Adrenal gland (tissue), 12 donors: ENCODE results near the gene HTR3B. TPM values are rescaled to one million over a fixed set of nuclear protein-coding genes. Genes with fewer than 3 reads are reported as not detected.

Source experiments
- DNase-seq, 7 donors: peaks; one replicate each; pipeline ENCODE4 v3.0.0-alpha.2; 2019 to 2020
- H3K27ac ChIP-seq, 5 donors: fragments of 200-600 bp; sonication (generic) in 4 of 5; 1 replicate in 3 of 5; 2 replicates in 2 of 5; pipeline versions ENCODE4 v1.5.1 to v1.8.0; 2016 to 2020; ENCODE audit warnings: mild to moderate bottlenecking in 1 of 5
- H3K27me3 ChIP-seq: fragments of 200-600 bp; 2 replicates; pipeline ENCODE4 v1.8.0; 2021
- H3K36me3 ChIP-seq, 2 donors: fragments of 200-600 bp; replicated peaks in 1 of 2; 1 replicate in 1 of 2; 2 replicates in 1 of 2; pipeline versions ENCODE4 v1.5.1 to v1.8.0; 2018 to 2022
- H3K4me1 ChIP-seq, 2 donors: fragments of 200-600 bp; replicated peaks in 1 of 2; 1 replicate in 1 of 2; 2 replicates in 1 of 2; pipeline versions ENCODE4 v1.5.1 to v1.8.0; 2018 to 2021
- H3K4me3 ChIP-seq, 4 donors: fragments of 200-600 bp; sonication (generic) in 3 of 4; one replicate each; pipeline ENCODE4 v1.5.1; 2016 to 2018
- H3K9me3 ChIP-seq, 3 donors: fragments of 200-600 bp; sonication (generic) in 1 of 3; replicated peaks in 1 of 3; 1 replicate in 2 of 3; 2 replicates in 1 of 3; pipeline versions ENCODE4 v1.5.1 to v1.8.0; 2016 to 2021
- POLR2A ChIP-seq, 2 donors: fragments of 450-650 bp; IDR thresholded peaks; one replicate each; pipeline ENCODE4 v1.6.1; 2017; ENCODE audit warnings: antibody characterized with exemption in 2 of 2, mild to moderate bottlenecking in 2 of 2, moderate library complexity in 1 of 2
- WGBS, 4 donors: extraction: QIAGEN DNeasy Blood & Tissue Kit in 2 of 4; methylation state at CpG; one replicate each; pipeline versions ENCODE4 v1.1.5 to v1.1.7; 2013 to 2017; 5-methylcytosine and 5-hydroxymethylcytosine counted together
- intact Hi-C, 2 donors: fragments of 100-400 bp; cut with DNase I; formaldehyde crosslinking; loops; one replicate each; pipeline versions ENCODE4 v1.14.1 to v1.15.0; 2022 to 2023
- polyA plus RNA-seq, 3 donors: library from polyadenylated mRNA; stranded (reverse); fragments of 200-250 nt in 2 of 3; fragments of 350-450 nt in 1 of 3; fragmentation: Illumina TruSeq in 1 of 3; extraction: RNeasy Lipid Tissue Mini Kit (QIAGEN cat#74804) in 1 of 3; gene quantifications; one replicate each; pipeline ENCODE4 v1.2.3, GENCODE V29; 2013 to 2014
- total RNA-seq, 9 donors: library from RNA; depleted of rRNA in 4 of 9; stranded (reverse); fragments of >200 nt in 4 of 9; fragments of 120-200 nt in 1 of 9; fragmentation: NEBNext Ultra II Directional in 1 of 9; extraction: Animal tissue kit (Norgen Biotek cat#: 25700) in 1 of 9; gene quantifications; one replicate each; pipeline versions ENCODE4 v1.1.0 to v1.2.4, GENCODE V29; 2013 to 2023
- TF ChIP-seq, protein P1 (sequence below), 6 experiments: fragments of 450-650 bp in 4 of 6; fragments of 200-600 bp in 2 of 6; sonication (generic) in 1 of 6; IDR thresholded peaks; 1 replicate in 5 of 6; 2 replicates in 1 of 6; pipeline versions ENCODE4 v1.5.1 to v1.8.0; 2016 to 2021; ENCODE audit warnings: antibody characterized with exemption in 6 of 6, mild to moderate bottlenecking in 2 of 6, moderate library complexity in 1 of 6
- donor health status: healthy with polysubstance abuse.
- donor health status: Bipolar disorder and iron deficiency.
- donor health status: DM: yes; HTN: yes; CAD: no.
- donor health status: DM: no; HTN: no; CAD: no.
- donor health status: DM: no; HTN: no; CAD: no.
- donor health status: DM: yes; HTN: yes; CAD: no.

HTR3B gene
- total and polyA plus RNA-seq, 12 donors = not detected

DNA sequence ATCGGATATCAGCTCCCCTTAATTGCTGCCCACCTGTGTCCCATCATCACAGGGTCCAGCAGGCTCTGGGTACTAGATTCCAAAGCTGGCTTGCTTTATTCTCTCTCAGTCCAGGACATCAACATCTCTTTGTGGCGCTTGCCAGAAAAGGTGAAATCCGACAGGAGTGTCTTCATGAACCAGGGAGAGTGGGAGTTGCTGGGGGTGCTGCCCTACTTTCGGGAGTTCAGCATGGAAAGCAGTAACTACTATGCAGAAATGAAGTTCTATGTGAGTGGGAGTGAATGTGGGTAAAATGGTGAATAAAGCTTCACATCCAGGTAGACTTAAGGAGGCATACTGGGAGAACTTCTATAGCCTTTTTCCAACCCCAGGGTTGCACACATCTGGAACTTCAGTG, 81.3 kb downstream of the HTR3B start:
- no peaks in the 10 kb centered on the region for H3K9me3 ChIP-seq
- no peaks in the 10 kb centered on the region for H3K36me3 ChIP-seq
- intact Hi-C loops = no loop called here
- 68 to 73% (median 70%) methylated on average over 4 of the region's 4 CpGs for WGBS, 4 donors
- TF ChIP-seq POLR2A (IDR thresholded peaks at IDR 0.05) = no peak
- TF ChIP-seq, protein P1, sequence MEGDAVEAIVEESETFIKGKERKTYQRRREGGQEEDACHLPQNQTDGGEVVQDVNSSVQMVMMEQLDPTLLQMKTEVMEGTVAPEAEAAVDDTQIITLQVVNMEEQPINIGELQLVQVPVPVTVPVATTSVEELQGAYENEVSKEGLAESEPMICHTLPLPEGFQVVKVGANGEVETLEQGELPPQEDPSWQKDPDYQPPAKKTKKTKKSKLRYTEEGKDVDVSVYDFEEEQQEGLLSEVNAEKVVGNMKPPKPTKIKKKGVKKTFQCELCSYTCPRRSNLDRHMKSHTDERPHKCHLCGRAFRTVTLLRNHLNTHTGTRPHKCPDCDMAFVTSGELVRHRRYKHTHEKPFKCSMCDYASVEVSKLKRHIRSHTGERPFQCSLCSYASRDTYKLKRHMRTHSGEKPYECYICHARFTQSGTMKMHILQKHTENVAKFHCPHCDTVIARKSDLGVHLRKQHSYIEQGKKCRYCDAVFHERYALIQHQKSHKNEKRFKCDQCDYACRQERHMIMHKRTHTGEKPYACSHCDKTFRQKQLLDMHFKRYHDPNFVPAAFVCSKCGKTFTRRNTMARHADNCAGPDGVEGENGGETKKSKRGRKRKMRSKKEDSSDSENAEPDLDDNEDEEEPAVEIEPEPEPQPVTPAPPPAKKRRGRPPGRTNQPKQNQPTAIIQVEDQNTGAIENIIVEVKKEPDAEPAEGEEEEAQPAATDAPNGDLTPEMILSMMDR (IDR thresholded peaks at IDR 0.05) = no peak
- H3K4me1 ChIP-seq = no peaks in the 10 kb centered on the region
- H3K27me3 ChIP-seq = peaks cover 7% of the 10 kb centered on the region
- no peak overlapping the region for H3K4me3 ChIP-seq
- H3K27ac ChIP-seq = no peak overlapping the region
- DNase-seq = no peak

DNA sequence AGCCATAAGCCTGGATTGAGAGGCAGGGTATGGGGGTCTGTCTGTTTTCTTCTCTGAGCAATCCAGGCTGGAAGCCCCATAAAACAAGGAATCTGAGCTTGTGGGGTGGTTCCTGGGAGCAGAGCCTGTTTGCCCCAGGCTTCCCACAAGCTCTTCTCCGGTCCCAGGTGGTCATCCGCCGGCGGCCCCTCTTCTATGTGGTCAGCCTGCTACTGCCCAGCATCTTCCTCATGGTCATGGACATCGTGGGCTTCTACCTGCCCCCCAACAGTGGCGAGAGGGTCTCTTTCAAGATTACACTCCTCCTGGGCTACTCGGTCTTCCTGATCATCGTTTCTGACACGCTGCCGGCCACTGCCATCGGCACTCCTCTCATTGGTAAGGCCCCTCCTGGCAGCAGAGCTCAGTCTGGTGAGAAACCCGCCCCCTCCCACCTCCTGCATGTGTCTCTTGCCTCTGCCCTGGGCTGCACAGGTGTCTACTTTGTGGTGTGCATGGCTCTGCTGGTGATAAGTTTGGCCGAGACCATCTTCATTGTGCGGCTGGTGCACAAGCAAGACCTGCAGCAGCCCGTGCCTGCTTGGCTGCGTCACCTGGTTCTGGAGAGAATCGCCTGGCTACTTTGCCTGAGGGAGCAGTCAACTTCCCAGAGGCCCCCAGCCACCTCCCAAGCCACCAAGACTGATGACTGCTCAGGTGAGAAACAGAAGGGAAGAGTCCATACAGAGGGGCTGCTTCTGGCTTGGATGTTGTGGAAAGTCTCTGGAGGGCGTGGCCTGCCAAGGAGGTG, 82.0 kb downstream of the HTR3B start:
- intact Hi-C loops = no loop called here
- DNase-seq = no peak
- H3K9me3 ChIP-seq = no peaks in the 10 kb centered on the region
- no peaks in the 10 kb centered on the region for H3K4me1 ChIP-seq
- WGBS, 4 donors = 78 to 83% (median 81%) methylated on average over 12 to 18 of the region's 18 CpGs
- no peak overlapping the region for H3K27ac ChIP-seq
- TF ChIP-seq POLR2A (IDR thresholded peaks at IDR 0.05) = no peak
- TF ChIP-seq, protein P1 (IDR thresholded peaks at IDR 0.05) = no peak
- H3K4me3 ChIP-seq = no peak overlapping the region
- H3K27me3 ChIP-seq = peaks cover 7% of the 10 kb centered on the region
- H3K36me3 ChIP-seq = no peaks in the 10 kb centered on the region

DNA sequence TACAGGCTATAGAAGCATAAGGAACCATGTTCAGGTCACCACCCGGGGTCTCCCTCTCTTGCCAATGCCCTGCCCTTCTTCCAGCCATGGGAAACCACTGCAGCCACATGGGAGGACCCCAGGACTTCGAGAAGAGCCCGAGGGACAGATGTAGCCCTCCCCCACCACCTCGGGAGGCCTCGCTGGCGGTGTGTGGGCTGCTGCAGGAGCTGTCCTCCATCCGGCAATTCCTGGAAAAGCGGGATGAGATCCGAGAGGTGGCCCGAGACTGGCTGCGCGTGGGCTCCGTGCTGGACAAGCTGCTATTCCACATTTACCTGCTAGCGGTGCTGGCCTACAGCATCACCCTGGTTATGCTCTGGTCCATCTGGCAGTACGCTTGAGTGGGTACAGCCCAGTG, 84.8 kb downstream of the HTR3B start:
- H3K27ac ChIP-seq = no peak overlapping the region
- no peak overlapping the region for H3K4me3 ChIP-seq
- intact Hi-C loops = no loop called here
- H3K9me3 ChIP-seq = no peaks in the 10 kb centered on the region
- DNase-seq = no peak
- H3K27me3 ChIP-seq = peaks cover 7% of the 10 kb centered on the region
- H3K36me3 ChIP-seq = no peaks in the 10 kb centered on the region
- H3K4me1 ChIP-seq = no peaks in the 10 kb centered on the region
- WGBS, 4 donors = 58 to 100% (median 68%) methylated on average over 3 to 15 of the region's 15 CpGs
- TF ChIP-seq, protein P1 (IDR thresholded peaks at IDR 0.05) = no peak
- TF ChIP-seq POLR2A (IDR thresholded peaks at IDR 0.05) = no peak

DNA sequence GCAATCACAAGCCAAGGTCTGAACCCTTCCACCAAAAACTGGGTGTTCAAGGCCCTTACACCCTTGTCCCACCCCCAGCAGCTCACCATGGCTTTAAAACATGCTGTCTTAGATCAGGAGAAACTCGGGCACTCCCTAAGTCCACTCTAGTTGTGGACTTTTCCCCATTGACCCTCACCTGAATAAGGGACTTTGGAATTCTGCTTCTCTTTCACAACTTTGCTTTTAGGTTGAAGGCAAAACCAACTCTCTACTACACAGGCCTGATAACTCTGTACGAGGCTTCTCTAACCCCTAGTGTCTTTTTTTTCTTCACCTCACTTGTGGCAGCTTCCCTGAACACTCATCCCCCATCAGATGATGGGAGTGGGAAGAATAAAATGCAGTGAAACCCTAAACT, 85.3 kb downstream of the HTR3B start:
- TF ChIP-seq, protein P1 (IDR thresholded peaks at IDR 0.05) = no peak
- TF ChIP-seq POLR2A (IDR thresholded peaks at IDR 0.05) = no peak
- Histone ChIP-seq H3K9me3 (no peaks in the 10 kb centered on the region), H3K4me3 (no peak overlapping the region), H3K36me3 (no peaks in the 10 kb centered on the region), H3K27ac (no peak overlapping the region), H3K4me1 (no peaks in the 10 kb centered on the region), H3K27me3 (peaks cover 7% of the 10 kb centered on the region)
- intact Hi-C loops = no loop called here
- 38 to 60% (median 46%) methylated on average over 2 of the region's 2 CpGs for WGBS, 4 donors
- DNase-seq = no peak
